ENCODE data around the gene ANO4.
"Not testable (repeated sequence)": the region's sequence is repeated elsewhere in the genome, so short reads cannot be mapped to it uniquely, and the experiment has no call there.

The ANO4 gene

GRCh38 chr12:100987552-100988521 lies 193.3 kb downstream of the ANO4 start:
- peak; percentile 89 for DNase-seq (ENCODE audit: low read depth)
- TF ChIP-seq MYC (IDR thresholded peaks at IDR 0.05; ENCODE audit: low read depth, low read length): 0 out of 2 replicates have a peak, but pooled peaks have one; percentile 6
- peak; percentile 72 for TF ChIP-seq CTCF (IDR thresholded peaks at IDR 0.05; ENCODE audit: low read depth, low read length)
- no peak for TF ChIP-seq POLR2A (IDR thresholded peaks at IDR 0.05; ENCODE audit: extremely low read depth, insufficient read length)
- H3K4me3 ChIP-seq (ENCODE audit: low read depth, low read length): no peak overlapping the region

GRCh38 chr12:100989509-100989908 lies 194.9 kb downstream of the ANO4 start:
- H3K4me3 ChIP-seq (ENCODE audit: low read depth, low read length); DNase-seq (ENCODE audit: low read depth): not testable (repeated sequence)

- no peak for TF ChIP-seq MAX (IDR thresholded peaks at IDR 0.05; ENCODE audit: low read depth, low read length)
- TF ChIP-seq MYC (IDR thresholded peaks at IDR 0.05; ENCODE audit: low read depth, low read length): no peak
- no peak for TF ChIP-seq CTCF (IDR thresholded peaks at IDR 0.05; ENCODE audit: low read depth, low read length)
- no peak for TF ChIP-seq POLR2A (IDR thresholded peaks at IDR 0.05; ENCODE audit: extremely low read depth, insufficient read length)
- DNase-seq (ENCODE audit: low read depth): no peak
- H3K4me3 ChIP-seq (ENCODE audit: low read depth, low read length): no peak overlapping the region
These were observed 196.5 kb downstream of the ANO4 start for GRCh38 chr12:100991102-100991501.

GRCh38 chr12:100992194-100992593 lies 197.6 kb downstream of the ANO4 start:
- H3K4me3 ChIP-seq (ENCODE audit: low read depth, low read length): no peak overlapping the region
- TF ChIP-seq POLR2A (IDR thresholded peaks at IDR 0.05; ENCODE audit: extremely low read depth, insufficient read length) (no peak), MYC (IDR thresholded peaks at IDR 0.05; ENCODE audit: low read depth, low read length) (no peak), MAX (IDR thresholded peaks at IDR 0.05; ENCODE audit: low read depth, low read length) (no peak), CTCF (IDR thresholded peaks at IDR 0.05; ENCODE audit: low read depth, low read length) (no peak)
- DNase-seq (ENCODE audit: low read depth): no peak

GRCh38 chr12:100993916-100994450 lies 199.4 kb downstream of the ANO4 start:
- DNase-seq (ENCODE audit: low read depth): no peak
- TF ChIP-seq MYC (IDR thresholded peaks at IDR 0.05; ENCODE audit: low read depth, low read length) (no peak), POLR2A (IDR thresholded peaks at IDR 0.05; ENCODE audit: extremely low read depth, insufficient read length) (no peak), MAX (IDR thresholded peaks at IDR 0.05; ENCODE audit: low read depth, low read length) (no peak), CTCF (IDR thresholded peaks at IDR 0.05; ENCODE audit: low read depth, low read length) (no peak)
- no peak overlapping the region for H3K4me3 ChIP-seq (ENCODE audit: low read depth, low read length)

GRCh38 chr12:100995201-100995600 lies 200.6 kb downstream of the ANO4 start:
- TF ChIP-seq CTCF (IDR thresholded peaks at IDR 0.05; ENCODE audit: low read depth, low read length): no peak
- TF ChIP-seq MAX (IDR thresholded peaks at IDR 0.05; ENCODE audit: low read depth, low read length): no peak
- TF ChIP-seq POLR2A (IDR thresholded peaks at IDR 0.05; ENCODE audit: extremely low read depth, insufficient read length): no peak
- no peak for TF ChIP-seq MYC (IDR thresholded peaks at IDR 0.05; ENCODE audit: low read depth, low read length)
- peak; percentile 37 for DNase-seq (ENCODE audit: low read depth)
- no peak overlapping the region for H3K4me3 ChIP-seq (ENCODE audit: low read depth, low read length)

All from NB4 (cell line).